HG02884 (cell line): ENCODE data around the gene HYCC1.
"Not testable (repeated sequence)": the region's sequence is repeated elsewhere in the genome, so short reads cannot be mapped to it uniquely, and the experiment has no call there.

Source experiments
- ATAC-seq: cut with Tn5 transposase; IDR thresholded peaks from one replicate; pipeline ENCODE4 v1.9.1; 2021; ENCODE audit warnings: mild to moderate bottlenecking, moderate library complexity; ENCODE audit not compliant: unreplicated experiment

Gene HYCC1

GRCh38 chr7:23013715-23014649 is at the start of gene HYCC1:
TSS of gene HYCC1 (minus strand) at chr7:23014130. CDS start at chr7:22991111, 23,019 bp downstream.
- peak; percentile 93 for ATAC-seq

GRCh38 chr7:23062452-23062851 is 48.5 kb upstream of the HYCC1 start:
- no peak for ATAC-seq

- no peak for ATAC-seq
Observed at GRCh38 chr7:23061327-23061726, 47.4 kb upstream of the HYCC1 start.

- no peak for ATAC-seq
Observed at GRCh38 chr7:23058408-23059096, 44.6 kb upstream of the HYCC1 start.

- ATAC-seq = peak; percentile 55
Observed at GRCh38 chr7:23055582-23056178, 41.8 kb upstream of the HYCC1 start.

- ATAC-seq = not testable (repeated sequence)
Observed at GRCh38 chr7:23051124-23051485, 37.2 kb upstream of the HYCC1 start.

- ATAC-seq = not testable (repeated sequence)
Observed at GRCh38 chr7:23046336-23046735, 32.4 kb upstream of the HYCC1 start.

GRCh38 chr7:23045086-23045485 is 31.2 kb upstream of the HYCC1 start:
- not testable (repeated sequence) for ATAC-seq

GRCh38 chr7:23044581-23044980 is 30.7 kb upstream of the HYCC1 start:
- ATAC-seq = no peak

GRCh38 chr7:23043441-23043840 is 29.5 kb upstream of the HYCC1 start:
- ATAC-seq = no peak

GRCh38 chr7:23039674-23040073 is 25.7 kb upstream of the HYCC1 start:
- not testable (repeated sequence) for ATAC-seq

GRCh38 chr7:23035542-23036371 is 21.8 kb upstream of the HYCC1 start:
- ATAC-seq = not testable (repeated sequence)

GRCh38 chr7:23027261-23027660 is 13.3 kb upstream of the HYCC1 start:
- ATAC-seq = no peak

GRCh38 chr7:23026164-23026563 is 12.2 kb upstream of the HYCC1 start:
- no peak for ATAC-seq

GRCh38 chr7:23024454-23024853 is 10.5 kb upstream of the HYCC1 start:
- no peak for ATAC-seq

- ATAC-seq = no peak
Observed at GRCh38 chr7:23022851-23023250, 8.9 kb upstream of the HYCC1 start.

GRCh38 chr7:23022258-23022769 is 8.4 kb upstream of the HYCC1 start:
- ATAC-seq = no peak

GRCh38 chr7:23021596-23021995 is 7.7 kb upstream of the HYCC1 start:
- no peak for ATAC-seq

GRCh38 chr7:23020742-23021401 is 6.9 kb upstream of the HYCC1 start:
- ATAC-seq = no peak

- no peak for ATAC-seq
Observed at GRCh38 chr7:23018750-23019149, 4.8 kb upstream of the HYCC1 start.
